ENCODE results near the gene DNMT3A. TPM values are rescaled to one million over a fixed set of nuclear protein-coding genes. Genes with fewer than 3 reads are reported as not detected.

DNMT3A gene
- total RNA-seq, 1 donor from 2014 or later, result 49.9 TPM

DNA sequence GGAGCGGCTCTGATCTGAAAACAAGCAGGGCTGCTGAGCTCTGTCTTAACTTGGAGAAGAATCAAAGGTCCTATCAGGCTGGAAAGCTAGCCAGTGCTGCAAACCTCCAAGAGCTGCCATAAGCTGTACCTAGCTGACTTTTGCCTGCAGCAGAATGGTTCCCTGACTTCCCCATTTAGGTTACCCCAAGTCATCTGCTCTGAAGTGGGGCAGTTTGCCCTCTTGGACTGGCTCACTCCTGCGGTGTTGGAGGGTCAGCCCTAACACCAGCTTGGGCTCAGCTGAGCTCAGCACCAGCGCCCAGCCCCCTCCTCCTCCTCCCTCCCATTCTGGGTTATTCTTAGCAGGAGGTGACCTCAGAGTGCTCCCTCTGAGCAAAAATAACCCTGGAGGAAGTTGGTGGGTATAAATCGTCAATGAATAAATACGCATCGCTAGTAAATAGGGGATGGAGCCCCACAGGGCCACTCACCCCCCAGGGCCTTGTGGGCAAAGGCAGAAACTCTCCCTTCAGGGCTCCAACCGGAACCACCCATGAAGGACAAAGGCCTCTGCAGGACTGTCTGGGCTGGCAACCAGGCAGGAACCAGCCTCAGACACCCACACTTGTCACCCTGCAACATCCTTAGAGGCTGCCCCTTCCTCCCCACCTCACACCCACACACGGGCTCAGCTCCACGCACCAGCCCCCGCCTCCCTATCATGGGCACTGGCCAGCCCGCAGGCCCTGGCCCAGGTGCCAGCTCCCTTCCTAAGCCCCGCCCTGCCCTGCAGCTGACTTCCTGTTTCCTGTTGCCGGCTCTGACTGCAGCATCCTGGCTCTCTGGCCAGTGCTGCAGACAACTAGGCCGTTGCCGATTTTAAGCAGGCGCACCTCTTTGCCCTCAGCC lies 46.9 kb downstream of the DNMT3A start:
- ChIA-PET CTCF (interaction anchor here (0.9 to 1.5 kb wide), 4 partner anchors 16 to 129 kb away, joined by 3 to 4 read pairs (median 4); no protein-coding TSS in a partner anchor), POLR2A (interaction anchor here (0.5 to 2.7 kb wide), 7 partner anchors 8 to 219 kb away, joined by 3 to 21 read pairs (median 6); no protein-coding TSS in a partner anchor)
- TF ChIP-seq, protein P1, sequence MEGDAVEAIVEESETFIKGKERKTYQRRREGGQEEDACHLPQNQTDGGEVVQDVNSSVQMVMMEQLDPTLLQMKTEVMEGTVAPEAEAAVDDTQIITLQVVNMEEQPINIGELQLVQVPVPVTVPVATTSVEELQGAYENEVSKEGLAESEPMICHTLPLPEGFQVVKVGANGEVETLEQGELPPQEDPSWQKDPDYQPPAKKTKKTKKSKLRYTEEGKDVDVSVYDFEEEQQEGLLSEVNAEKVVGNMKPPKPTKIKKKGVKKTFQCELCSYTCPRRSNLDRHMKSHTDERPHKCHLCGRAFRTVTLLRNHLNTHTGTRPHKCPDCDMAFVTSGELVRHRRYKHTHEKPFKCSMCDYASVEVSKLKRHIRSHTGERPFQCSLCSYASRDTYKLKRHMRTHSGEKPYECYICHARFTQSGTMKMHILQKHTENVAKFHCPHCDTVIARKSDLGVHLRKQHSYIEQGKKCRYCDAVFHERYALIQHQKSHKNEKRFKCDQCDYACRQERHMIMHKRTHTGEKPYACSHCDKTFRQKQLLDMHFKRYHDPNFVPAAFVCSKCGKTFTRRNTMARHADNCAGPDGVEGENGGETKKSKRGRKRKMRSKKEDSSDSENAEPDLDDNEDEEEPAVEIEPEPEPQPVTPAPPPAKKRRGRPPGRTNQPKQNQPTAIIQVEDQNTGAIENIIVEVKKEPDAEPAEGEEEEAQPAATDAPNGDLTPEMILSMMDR (IDR thresholded peaks at IDR 0.05), result no peak
- Mint-ChIP-seq H3K27ac (peak overlapping the region; percentile 84), H3K36me3 (ENCODE audit: low read depth) (peaks cover 15% of the 10 kb centered on the region), H3K27me3 (no peaks in the 10 kb centered on the region), H3K4me1 (peaks cover 48% of the 10 kb centered on the region), H3K9me3 (no peaks in the 10 kb centered on the region), H3K4me3 (peak overlapping the region; percentile 71)
- intact Hi-C loops (cut with micrococcal nuclease), result loop anchor here (1.0 kb wide), 1 partner anchor 16 kb away; no protein-coding TSS in a partner anchor
- DNase-seq (peak; percentile 57), ATAC-seq (ENCODE audit: low read depth) (peak; percentile 88)

DNA sequence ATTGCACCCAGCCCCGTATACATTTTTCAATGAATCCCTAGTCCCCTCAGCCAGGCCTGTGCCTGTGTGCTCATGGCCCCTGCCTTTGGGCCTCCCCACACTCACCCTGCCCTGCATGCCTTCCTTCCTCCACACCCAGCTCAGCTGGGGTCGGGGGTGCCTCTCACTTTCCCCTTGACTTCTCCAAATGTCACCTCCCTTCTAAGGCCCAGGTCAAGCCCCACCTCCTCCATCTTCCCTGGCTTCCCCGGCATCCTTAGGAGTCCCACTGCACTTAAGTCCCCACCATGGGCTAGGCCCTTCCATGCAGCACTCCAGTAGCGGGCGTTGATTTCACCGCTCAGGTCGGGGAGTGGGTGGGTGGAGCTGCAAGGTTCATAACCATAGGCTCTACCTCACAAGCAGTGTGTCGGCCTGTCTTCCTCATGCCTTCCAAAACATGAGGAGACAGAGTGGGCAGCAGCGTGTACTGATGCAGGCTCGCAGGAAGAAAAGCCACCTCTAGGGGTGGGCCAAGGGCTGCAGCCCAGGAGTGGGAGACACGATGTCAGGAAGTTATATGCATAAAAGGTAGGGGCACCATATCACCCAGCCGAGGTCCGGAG lies 47.7 kb downstream of the DNMT3A start:
- Mint-ChIP-seq H3K27ac (peak overlapping the region; percentile 84), H3K27me3 (no peaks in the 10 kb centered on the region), H3K36me3 (ENCODE audit: low read depth) (peaks cover 10% of the 10 kb centered on the region), H3K4me1 (peaks cover 48% of the 10 kb centered on the region), H3K4me3 (peak overlapping the region; percentile 46), H3K9me3 (no peaks in the 10 kb centered on the region)
- ATAC-seq (ENCODE audit: low read depth) (no peak), DNase-seq (no peak)
- ChIA-PET POLR2A (interaction anchor here (0.6 to 2.7 kb wide), 7 partner anchors 9 to 117 kb away, joined by 3 to 21 read pairs (median 4); no protein-coding TSS in a partner anchor), CTCF (interaction anchor here (1.0 to 1.5 kb wide), 2 partner anchors 15 to 16 kb away, joined by 4 read pairs; no protein-coding TSS in a partner anchor)
- intact Hi-C loops (cut with micrococcal nuclease), result loop anchor here (1.0 kb wide), 1 partner anchor 15 kb away; no protein-coding TSS in a partner anchor
- TF ChIP-seq, protein P1 (IDR thresholded peaks at IDR 0.05), result no peak

DNA sequence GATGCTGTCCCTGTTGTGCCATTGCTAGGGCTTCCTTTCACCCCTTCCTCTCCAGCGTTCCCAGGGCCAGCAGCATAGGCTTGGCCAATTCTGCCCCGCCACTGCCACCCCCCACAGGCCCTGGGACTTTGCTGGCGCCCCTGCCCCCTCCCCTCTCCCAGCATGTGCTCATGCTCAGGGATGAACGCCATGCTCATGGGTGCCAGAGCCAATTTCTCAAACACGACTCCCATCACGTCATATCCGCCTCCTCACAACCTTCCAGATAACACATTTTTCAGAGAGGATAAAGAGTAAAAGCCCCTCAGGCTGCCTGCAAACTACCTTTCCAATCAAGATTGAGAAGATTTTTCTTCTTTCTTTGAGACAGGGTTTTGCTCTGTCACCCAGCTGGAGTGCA lies 48.6 kb downstream of the DNMT3A start:
- Mint-ChIP-seq H3K27ac (no peak overlapping the region), H3K27me3 (no peaks in the 10 kb centered on the region), H3K4me1 (peaks cover 51% of the 10 kb centered on the region), H3K9me3 (no peaks in the 10 kb centered on the region), H3K4me3 (no peak overlapping the region), H3K36me3 (ENCODE audit: low read depth) (peaks cover 4% of the 10 kb centered on the region)
- ChIA-PET POLR2A (interaction anchor here (0.7 to 2.7 kb wide), 3 partner anchors 8 to 1243 kb away, joined by 3 to 15 read pairs (median 3); no protein-coding TSS in a partner anchor), CTCF (interaction anchor here (1.4 to 1.6 kb wide), 2 partner anchors 8 to 15 kb away, joined by 4 to 5 read pairs; no protein-coding TSS in a partner anchor)
- no peak for ATAC-seq (ENCODE audit: low read depth)
- no peak for DNase-seq
- intact Hi-C loops (cut with micrococcal nuclease), result no loop called here
- TF ChIP-seq, protein P1 (IDR thresholded peaks at IDR 0.05), result no peak

DNA sequence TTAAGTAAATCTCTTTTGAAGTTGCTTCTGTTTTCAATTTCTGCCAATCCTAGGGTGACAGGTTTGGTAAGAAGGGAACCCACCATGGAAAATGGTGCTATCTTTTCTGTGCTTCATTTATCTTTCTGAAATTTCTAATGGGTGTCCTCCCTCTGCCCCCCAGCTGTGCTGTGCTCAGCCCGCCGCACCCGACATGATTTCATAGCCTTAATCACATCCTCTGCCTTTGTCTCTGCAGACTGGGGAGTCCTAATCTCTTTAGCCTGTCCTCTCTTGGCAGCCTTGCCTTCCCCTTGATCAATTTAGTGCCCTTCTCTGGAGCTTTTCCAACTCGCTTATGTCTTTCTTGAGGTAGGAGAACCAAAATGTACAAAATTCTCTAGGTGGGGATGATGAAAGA lies 49.3 kb downstream of the DNMT3A start:
- TF ChIP-seq, protein P1 (IDR thresholded peaks at IDR 0.05), result no peak
- Mint-ChIP-seq H3K4me1 (peaks cover 51% of the 10 kb centered on the region), H3K9me3 (no peaks in the 10 kb centered on the region), H3K27ac (no peak overlapping the region), H3K27me3 (no peaks in the 10 kb centered on the region), H3K4me3 (no peak overlapping the region), H3K36me3 (ENCODE audit: low read depth) (peaks cover 3% of the 10 kb centered on the region)
- intact Hi-C loops (cut with micrococcal nuclease), result no loop called here
- ATAC-seq (ENCODE audit: low read depth), result no peak
- POLR2A ChIA-PET, result interaction anchor here (0.6 to 0.7 kb wide), 2 partner anchors 9 to 1242 kb away, joined by 3 to 7 read pairs; no protein-coding TSS in a partner anchor
- no peak for DNase-seq
- CTCF ChIA-PET, result interaction anchor here (0.8 to 1.6 kb wide), 3 partner anchors 9 to 84 kb away, joined by 3 to 5 read pairs (median 4); no protein-coding TSS in a partner anchor

All from activated B cell treated with CpG ODN at 0.5 μM for 24 hours (primary cell).